Measurements from ENCODE around the gene PTPRD.

PTPRD gene

DNA sequence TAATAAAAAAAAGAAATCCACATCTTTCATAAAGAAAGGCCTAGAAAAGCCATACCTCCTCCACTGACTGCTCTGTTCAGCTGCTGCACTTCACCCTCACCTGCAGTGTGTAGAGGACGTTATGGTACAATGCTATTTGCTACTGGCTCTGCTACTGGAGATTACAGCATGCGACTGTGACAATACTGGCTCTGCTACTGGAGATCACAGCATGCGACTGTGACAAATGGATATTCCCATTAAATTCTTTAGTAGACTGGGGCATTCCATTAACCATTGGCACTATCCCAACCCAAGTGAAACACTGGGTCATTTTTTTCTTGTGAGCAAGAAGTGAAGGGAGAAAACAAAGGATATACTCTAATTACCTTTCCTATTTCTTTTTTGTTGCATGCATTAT is 1749.7 kb downstream of the PTPRD start:
- no peak for DNase-seq (ENCODE audit: low spot score)

DNA sequence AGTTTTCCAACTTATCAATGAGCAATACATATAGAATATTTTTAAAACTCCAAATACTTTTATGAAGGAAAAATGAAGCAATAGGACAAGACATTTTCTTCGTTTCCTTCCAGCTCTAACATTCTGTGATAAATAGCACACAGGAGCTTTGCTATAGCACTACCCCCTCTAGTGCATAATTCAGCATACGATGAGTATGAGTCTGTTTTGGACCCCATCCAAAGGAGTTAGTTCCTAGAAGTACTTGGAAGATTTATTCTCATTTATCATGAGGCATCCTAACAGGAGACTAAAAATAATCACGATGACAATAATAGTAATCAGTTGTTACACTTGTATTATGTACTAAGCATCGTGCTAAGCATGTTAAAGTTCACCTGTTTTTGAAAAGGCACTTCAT is 1751.9 kb downstream of the PTPRD start:
- DNase-seq (ENCODE audit: low spot score), result no peak

DNA sequence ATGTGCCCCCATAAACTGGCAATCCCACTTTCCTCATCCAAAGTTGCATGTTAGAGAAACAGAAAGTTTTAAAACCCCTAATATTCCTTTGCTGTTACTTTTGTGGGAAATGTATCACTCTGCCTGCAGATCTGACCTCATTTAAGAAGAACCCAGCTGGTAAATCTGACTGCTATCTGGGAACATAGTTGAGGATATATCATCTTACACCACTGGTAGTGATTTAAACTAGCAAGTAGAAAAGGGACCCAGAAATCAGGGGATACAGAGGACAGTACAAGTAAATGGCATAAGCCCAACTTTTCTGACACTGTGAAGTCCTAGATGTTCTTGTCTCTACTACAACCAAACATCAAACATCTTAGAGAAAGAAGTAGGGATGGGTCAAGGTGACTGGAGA is 1752.7 kb downstream of the PTPRD start:
- no peak for DNase-seq (ENCODE audit: low spot score)

DNA sequence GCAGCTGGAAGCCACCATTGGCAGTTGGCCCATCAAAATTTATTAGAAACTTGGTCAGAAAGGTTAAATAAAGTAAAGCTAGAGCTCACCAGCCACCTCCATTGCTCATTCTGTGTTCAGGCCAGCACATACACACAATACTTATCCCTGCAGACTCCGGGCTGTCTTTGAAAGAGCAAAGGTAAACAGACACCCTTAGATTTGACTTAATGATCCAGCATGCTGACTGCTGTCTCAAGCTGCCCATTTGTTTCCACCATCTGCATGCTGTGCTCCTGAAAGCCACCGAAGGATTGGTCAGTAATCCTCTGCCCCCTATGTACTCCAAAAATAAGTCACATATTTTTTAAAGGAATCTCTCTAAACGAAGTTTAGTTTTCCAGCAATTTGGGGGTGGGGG is 1753.4 kb downstream of the PTPRD start:
- no peak for DNase-seq (ENCODE audit: low spot score)

DNA sequence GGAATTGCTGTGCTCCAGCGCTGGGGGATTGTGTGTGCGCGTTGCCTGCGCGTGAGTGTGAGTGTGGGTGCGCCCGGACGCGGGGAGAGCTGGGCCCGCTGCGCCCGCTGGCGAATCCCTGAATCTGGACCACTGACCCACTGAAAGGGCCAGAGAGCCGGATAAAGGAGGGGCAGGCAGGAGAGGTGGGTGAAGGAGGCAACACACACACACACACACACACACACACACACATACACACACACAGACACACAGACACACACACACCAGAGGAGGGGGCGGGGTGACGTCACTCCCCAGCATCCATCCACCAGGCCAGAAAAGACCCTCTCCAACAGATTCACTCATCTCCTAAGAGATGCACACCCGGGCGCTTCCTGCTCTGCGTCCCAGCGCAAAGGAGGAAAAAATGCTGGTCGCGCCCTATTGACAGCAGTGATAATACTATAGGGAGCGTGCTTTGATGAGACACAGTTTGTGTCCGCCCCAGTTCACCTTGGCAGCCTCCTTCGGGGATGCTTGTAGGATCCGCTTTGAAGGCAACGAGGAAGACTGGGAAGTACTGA is 1754.1 kb downstream of the PTPRD start:
- no peak for DNase-seq (ENCODE audit: low spot score)

DNA sequence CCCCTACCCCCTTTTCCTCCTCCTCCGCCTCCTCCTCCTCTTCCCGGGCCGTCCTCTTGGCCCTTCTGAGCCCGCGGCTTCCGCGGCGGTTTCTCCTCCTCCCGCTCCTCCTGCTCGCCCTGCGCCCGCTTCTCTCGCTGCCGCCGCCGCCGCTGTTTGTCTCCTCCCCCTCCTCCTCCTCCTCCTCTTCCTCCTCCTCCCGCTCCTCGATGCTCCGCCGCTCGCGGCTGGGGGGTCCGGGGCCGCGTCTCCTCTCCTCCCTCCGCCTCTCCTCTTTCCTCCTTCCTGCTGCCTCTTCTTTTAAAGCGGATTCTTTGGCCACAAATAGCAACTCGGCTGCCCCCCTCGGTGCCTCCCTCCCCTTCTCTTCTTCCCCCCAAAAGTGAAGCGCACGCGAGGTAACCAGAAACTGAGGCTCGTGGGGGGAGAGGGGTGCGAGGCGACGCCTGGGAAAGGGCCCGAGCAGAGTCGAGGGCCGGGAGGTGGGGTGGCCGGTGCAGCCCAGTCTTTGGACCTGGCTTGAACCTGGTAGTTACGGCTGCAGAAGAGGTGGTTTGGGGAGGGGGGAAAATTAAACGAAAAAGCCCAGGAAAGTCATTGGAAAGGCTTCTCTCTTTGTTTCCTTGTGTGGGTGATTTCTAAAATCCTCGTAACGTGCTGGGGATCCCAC is 1754.7 kb downstream of the PTPRD start:
- peak; percentile 17 for DNase-seq (ENCODE audit: low spot score)

DNA sequence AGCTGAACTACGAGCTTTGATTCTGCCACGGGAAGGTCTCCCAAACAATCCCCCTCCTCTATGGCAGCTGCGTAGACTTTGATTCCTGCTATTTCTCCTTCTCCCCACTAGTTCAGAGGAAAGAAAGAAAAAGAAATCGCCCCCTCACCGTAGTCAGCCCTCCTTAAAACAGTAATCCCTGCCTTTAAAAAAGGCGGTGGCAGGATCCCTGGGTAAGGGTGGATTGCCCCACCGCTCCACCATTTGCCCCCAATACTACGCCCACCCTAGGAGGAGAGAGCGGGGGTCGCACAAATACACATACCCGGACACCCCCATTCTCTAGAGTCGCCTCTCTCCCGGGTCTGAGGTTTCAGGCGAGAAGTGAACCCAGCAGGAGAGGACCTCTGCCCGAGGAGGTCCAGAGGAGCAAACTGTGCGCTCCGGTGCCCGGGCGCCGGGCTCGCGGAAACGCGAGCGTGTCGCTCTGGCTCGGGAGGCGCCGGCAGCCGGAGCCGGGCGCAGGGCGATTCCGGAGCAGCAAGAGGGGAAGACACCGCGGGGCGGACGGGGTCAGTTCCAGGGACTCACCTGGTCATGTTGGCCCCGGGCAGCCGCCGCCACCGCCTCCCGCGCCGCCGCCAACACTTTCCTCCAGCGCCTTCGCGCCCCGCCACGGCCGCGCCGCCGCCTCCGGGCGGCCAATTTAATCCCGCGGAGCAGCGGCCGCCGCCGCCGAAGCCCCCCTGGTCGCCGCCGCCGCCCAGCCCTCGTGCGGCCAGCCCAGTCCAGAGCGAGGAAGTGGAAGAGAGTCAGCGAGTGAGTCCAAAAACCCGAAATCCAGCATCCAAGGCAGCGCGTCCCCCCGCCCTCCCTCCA is 1755.5 kb downstream of the PTPRD start:
- peak; percentile 21 for DNase-seq (ENCODE audit: low spot score)

DNA sequence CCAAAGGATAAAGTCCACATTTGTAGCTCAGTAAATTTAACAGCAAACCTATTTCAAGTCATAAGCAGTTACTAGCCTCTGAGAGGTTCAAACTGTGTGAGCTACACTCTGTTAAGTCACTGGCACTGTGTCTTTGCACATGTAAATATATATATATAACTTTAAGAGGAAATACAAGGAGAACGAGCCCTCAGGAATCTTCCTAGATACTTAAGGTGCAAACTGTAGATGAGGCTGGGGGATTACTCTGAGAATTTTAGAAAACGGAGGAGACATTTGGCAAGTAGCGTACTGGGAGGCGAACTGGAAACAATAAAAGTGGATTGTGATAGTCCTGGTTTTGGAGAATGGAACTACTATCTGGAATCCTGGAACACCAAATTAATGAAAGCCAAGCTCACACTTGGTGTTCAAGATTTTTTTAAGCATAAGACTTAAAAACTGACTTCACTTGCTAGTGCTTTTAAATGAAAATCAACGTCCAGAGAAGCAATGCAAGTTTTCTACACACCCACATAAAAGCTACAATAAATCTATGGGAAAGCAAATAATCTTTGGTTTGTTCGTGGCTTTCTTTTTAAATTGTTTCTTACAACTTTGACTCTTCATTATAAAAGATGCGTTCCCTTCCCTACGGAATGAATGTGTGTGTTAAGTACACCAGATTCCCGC is 1756.3 kb downstream of the PTPRD start:
- no peak for DNase-seq (ENCODE audit: low spot score)

DNA sequence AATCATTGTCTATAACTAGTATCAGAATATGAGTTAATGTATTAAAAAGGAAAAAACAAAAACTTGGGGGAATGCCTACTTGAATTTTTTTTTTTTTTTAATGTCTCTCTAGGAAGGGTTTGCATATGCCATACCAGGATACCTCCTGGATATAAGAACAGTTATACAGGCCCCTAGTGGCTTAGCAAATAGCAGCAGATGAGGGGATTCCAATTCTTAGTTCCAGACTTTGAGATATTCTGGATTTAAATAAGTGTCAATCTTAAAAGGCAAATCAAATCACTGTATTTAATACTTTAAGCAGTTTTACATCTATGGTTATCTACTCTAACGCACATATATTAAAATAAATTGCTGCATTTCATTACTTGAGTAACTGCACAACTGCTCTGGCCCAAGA is 1757.8 kb downstream of the PTPRD start:
- DNase-seq (ENCODE audit: low spot score), result no peak

DNA sequence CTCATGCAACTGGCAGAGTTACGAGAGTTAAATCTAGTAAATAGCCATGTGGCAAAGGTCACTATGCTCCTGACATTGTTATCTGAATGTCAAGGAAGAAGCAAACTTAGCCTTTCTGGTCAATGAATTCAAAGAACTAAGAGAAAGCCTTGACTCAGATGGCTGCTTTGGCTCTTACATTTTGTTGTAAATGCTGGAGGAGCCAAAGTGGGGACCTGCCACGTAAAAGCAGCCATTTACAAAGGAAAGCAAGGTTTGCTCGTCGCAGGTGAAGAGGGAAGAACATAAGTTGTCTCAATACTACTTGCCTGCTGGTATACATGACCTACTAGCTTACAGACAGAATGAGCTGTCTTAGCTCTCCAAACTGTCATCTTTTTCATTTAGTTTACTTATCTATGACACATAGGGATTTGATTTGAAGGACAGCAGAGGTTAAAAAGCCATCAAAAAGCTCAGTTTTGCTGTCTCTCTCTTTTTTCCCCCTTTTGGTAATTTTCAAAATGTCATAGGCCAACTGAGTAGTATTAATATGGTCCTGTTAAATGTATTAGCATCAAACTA is 1760.4 kb downstream of the PTPRD start:
- no peak for DNase-seq (ENCODE audit: low spot score)

DNA sequence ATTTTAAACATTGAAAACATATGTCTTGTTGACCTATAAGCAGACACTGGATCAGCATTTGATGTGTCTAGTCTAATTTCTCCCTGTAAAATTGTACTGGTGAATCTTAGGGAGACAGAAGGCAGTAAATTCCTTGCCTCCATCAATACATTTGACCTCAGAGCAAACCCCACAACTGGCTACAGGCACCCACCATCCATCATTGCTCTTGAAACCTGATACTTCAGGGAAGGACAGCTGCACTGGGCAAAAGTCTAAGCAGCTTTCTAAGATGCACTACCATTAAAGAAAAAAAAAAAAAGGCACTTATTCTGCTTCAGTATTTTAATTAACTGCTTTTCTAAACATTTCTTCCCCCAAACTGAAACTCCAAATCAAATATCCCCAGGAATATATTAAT is 1761.9 kb downstream of the PTPRD start:
- no peak for DNase-seq (ENCODE audit: low spot score)

DNA sequence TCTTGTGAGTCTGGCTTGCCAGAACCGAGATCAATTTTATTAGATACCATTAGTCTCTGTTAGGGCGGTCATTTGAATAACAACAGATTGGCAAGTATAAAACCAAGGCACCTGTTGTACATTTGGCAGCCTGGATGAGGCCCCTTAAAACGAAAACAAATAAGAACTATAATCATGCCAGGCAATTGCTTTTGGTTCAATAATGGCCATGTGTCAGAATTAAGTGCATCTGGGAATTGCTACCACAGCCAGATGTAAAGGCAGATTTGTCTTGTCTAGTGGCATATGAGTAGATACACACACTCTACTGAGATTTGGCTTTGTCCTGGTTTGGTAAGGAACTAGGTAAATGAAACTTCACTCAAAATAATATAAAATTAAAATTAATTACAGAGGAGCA is 1767.0 kb downstream of the PTPRD start:
- DNase-seq (ENCODE audit: low spot score), result no peak

DNA sequence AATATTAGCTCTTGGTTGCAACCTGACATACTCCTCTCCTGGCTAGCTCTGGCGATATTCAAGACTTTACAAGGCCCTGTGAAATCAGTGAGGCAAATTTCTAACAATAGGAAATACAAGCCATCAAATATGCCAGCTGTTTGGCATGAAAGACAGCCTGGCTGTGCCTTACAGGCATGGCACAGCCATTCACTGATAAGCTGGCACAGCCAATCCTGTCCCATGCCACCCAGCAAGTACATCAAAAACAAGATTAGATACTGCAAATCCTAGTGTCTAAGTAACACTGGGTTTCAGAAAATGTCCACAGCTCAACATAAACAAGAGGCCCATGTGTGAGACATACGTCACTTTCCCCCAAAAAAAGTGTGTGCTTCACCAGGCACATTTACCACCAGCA is 1767.4 kb downstream of the PTPRD start:
- no peak for DNase-seq (ENCODE audit: low spot score)

DNA sequence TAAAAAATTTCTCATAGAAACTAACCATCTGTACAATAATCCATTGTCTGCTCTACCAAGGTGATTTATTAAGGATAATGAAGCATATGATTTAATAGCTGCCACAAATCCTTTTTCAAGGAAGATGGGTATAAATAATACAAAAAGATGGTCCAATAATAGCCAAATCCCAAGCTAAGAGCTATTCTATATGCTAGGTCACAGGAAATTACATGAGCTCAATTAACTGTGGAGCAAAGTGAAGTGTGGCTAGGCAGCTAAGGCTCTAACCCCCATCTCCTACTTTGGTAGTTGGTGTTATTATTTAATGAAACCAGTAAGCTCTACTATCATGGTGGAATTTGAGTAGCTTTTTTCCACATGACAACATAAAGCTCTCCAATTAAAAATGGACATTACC is 1768.3 kb downstream of the PTPRD start:
- no peak for DNase-seq (ENCODE audit: low spot score)

DNA sequence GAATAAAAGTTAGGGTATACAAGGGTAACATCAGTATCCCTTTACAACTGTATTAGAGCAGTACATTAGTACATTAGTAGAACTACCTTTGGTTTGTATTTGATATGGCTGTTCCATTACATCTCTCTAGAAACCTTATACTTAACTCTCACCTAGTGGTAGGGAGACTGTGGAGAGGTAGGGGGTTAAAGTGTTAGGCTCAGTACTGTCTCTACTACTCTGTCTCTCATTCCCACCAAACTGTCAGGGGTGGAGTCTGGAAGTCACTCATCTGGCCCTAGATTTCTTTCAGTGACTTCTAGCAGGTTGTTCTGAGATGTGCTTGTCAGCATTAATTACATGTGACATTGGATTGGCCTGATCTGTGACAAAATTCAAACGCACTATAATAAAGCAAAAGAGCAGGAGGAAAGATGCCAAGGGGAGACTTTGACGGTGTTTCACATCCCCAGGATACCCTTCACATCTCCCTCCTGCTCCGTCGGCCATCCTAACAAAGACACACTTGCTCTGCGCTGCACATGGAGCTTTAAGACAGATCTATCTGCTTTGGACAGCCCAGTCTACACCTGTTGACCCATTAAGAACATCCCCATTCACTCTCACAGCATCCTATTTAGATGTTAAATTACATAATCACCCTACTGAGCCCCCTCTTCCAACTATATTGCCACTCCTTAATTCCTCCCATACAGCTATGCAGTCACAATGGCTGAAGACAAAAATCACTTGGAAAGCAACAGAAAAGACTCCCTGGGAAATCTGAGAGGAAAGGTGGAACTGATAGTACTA is 1770.2 kb downstream of the PTPRD start:
- DNase-seq (ENCODE audit: low spot score), result no peak

DNA sequence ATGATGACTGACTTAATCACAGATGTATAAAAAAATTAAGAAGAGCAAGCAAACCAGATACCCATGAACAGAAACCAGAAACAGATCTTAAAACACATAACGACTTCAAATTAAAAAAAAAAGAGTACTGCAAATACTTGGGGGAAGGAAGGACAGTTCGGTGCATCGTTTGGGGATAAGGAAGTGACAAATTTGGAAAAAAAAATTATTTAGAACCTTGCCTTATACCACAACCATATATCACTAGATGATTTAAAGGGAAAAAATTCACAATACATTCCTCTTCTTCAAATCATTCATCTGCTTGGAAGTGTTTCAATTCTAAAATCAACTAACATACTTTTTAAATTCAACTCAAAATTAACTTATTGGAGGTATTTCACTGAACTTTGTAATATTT is 1774.7 kb downstream of the PTPRD start:
- no peak for DNase-seq (ENCODE audit: low spot score)

DNA sequence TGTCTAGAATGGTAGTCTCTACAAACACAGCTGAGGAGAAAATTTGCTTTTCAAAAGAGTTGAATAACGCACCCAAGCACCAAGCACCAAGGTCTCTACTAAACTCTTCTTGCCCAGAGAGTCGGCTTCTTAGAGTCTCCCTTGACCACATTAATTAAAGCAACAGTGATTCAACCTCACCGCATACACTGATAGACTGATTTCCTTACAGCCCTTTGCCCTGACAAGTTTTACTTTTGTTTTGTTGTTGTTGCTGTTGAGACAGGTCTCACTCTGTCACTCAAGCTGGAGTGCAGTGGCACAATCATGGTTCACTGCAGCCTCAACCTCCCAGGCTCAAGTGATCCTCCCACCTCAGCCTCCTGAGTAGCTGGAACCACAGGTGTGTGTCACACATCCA is 1777.5 kb downstream of the PTPRD start:
- DNase-seq (ENCODE audit: low spot score), result no peak

DNA sequence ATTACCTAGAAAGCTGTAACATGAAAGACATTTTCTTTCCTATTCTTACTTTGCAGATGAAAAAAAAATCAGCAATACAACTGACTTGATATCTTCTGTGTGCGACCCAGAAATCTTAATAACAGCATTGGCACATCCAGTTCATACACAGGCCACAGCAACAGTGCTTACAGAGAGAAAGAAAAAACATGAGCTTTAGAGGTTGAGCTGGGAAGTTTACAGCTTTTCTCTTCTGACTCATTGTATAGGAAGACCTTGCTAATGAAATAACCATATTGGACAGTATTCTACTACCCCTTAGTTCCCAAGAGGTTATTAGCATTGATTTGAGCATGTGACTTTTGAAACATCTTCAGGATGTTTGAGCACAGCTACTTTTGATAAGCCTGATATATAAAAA is 1779.8 kb downstream of the PTPRD start:
- DNase-seq (ENCODE audit: low spot score), result no peak

DNA sequence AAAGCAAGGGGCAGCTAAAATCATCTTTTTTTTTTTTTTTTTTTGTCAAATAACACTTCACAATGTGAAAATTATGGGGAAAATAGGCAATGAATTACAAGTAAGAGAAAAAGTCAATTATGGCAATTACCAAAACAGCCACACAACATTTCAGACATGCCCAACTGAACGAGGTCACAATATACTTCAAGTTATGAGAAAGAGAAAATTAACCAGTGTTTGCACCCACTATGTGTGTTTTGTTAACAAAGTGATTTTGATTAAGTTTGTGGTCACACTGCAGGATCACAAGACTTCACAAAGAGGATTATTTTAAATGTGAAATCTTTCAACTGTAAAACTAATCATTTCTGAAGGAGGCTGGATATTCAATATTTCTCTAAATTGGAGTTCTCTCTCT is 1780.4 kb downstream of the PTPRD start:
- no peak for DNase-seq (ENCODE audit: low spot score)

DNA sequence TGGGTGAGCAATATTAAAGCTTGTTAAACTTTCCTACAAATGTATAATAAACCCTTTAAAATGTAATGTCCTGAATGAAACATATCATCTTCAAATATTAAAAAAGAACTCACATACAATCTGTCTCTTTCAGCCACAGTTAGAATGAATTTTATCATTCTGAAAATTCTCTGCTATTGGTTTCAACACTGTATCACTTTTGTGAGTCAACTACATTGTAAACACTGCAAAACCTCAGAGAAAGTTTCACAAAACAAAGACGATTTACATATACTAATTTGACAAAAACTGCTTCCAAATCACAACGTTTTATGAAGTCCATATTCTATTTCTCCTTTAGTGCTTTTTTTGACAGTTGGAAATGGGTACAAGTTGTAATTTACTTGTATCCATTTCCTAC is 1781.2 kb downstream of the PTPRD start:
- no peak for DNase-seq (ENCODE audit: low spot score)

DNA sequence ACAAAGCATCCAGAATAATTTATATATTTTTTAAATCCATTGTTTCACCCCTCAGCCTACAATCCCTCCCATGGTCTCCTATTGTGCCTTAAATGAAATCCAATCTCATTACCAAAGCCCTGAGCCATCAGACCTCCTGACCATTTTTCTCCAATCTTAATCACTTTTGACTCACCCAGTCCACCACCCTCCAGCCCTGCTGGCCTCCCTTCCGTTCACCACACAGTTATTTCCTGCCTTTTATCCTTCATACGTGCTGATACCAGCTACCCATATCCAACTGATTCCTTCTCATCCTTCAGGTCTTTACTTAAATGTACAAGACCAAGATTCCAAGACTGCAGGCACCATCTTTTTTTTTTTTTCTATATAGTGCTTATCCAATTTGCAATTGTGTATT is 1786.5 kb downstream of the PTPRD start:
- DNase-seq (ENCODE audit: low spot score), result no peak
